ENCODE results near the gene GRIN2C. TPM values are rescaled to one million over a fixed set of nuclear protein-coding genes. Genes with fewer than 3 reads are reported as not detected.
A peak's percentile ranks its signal among the peaks of the same experiment; 100 is the strongest.

The GRIN2C gene
- total RNA-seq, 1 donor from 2014 or later = 1.0 TPM

- no peak for FAIRE-seq
Observed at GRCh38 chr17:74874615-74875037, 14.9 kb upstream of the GRIN2C start.

GRCh38 chr17:74873874-74874614 lies 14.4 kb upstream of the GRIN2C start:
- no peak for DNase-seq (ENCODE audit: low read depth)
- Mint-ChIP-seq H3K36me3 (ENCODE audit: low read depth, unreplicated experiment) (peaks cover 10% of the 10 kb centered on the region), H3K4me3 (ENCODE audit: unreplicated experiment) (peak overlapping the region; percentile 94), H3K27me3 (ENCODE audit: low read depth, unreplicated experiment) (peaks cover 5% of the 10 kb centered on the region), H3K27ac (ENCODE audit: unreplicated experiment) (peak overlapping the region; percentile 96), H3K9me3 (ENCODE audit: unreplicated experiment) (no peaks in the 10 kb centered on the region), H3K4me1 (ENCODE audit: low read depth, unreplicated experiment) (peaks cover 7% of the 10 kb centered on the region)
- Histone ChIP-seq H3K4me3 (ENCODE audit: insufficient read depth, low read depth, low read length) (peak overlapping the region; percentile 79), H4K20me1 (ENCODE audit: insufficient read depth, low read length) (peaks cover 6% of the 10 kb centered on the region), H3K79me2 (ENCODE audit: insufficient read depth, low read length) (peaks cover 9% of the 10 kb centered on the region), H3K9ac (ENCODE audit: low read length) (peak overlapping the region; percentile 90), H2AFZ (ENCODE audit: low read depth, low read length) (peak overlapping the region; percentile 95), H3K27ac (ENCODE audit: low read depth, low read length) (peak overlapping the region; percentile 89), H3K9me3 (ENCODE audit: insufficient read depth, low read depth, low read length) (no peaks in the 10 kb centered on the region), H3K36me3 (ENCODE audit: insufficient read depth, low read length) (no peaks in the 10 kb centered on the region), H3K4me1 (ENCODE audit: insufficient read depth, low read length) (peaks cover 13% of the 10 kb centered on the region), H3K4me2 (ENCODE audit: low read length) (peak overlapping the region; percentile 92), H3K27me3 (ENCODE audit: insufficient read depth, low read length) (no peaks in the 10 kb centered on the region)
- TF ChIP-seq EZH2 (IDR thresholded peaks at IDR 0.05; ENCODE audit: insufficient read depth, low read length) = no peak
- no peak for TF ChIP-seq CTCF (IDR thresholded peaks at IDR 0.05; ENCODE audit: insufficient read depth, low read depth, low read length)
- no peak for FAIRE-seq

More at GRCh38 chr17:74874615-74875037, 14.9 kb upstream of the GRIN2C start:
- Histone ChIP-seq H3K79me2 (ENCODE audit: insufficient read depth, low read length) (peaks cover 9% of the 10 kb centered on the region), H3K9me3 (ENCODE audit: insufficient read depth, low read depth, low read length) (no peaks in the 10 kb centered on the region), H4K20me1 (ENCODE audit: insufficient read depth, low read length) (peaks cover 1% of the 10 kb centered on the region), H3K4me1 (ENCODE audit: insufficient read depth, low read length) (peaks cover 13% of the 10 kb centered on the region), H3K4me2 (ENCODE audit: low read length) (no peak overlapping the region), H3K9ac (ENCODE audit: low read length) (no peak overlapping the region), H3K36me3 (ENCODE audit: insufficient read depth, low read length) (no peaks in the 10 kb centered on the region), H3K4me3 (ENCODE audit: insufficient read depth, low read depth, low read length) (no peak overlapping the region), H3K27ac (ENCODE audit: low read depth, low read length) (no peak overlapping the region), H2AFZ (ENCODE audit: low read depth, low read length) (no peak overlapping the region), H3K27me3 (ENCODE audit: insufficient read depth, low read length) (no peaks in the 10 kb centered on the region)
- Mint-ChIP-seq H3K36me3 (ENCODE audit: low read depth, unreplicated experiment) (peaks cover 6% of the 10 kb centered on the region), H3K27me3 (ENCODE audit: low read depth, unreplicated experiment) (peaks cover 8% of the 10 kb centered on the region), H3K27ac (ENCODE audit: unreplicated experiment) (no peak overlapping the region), H3K4me1 (ENCODE audit: low read depth, unreplicated experiment) (peaks cover 7% of the 10 kb centered on the region), H3K9me3 (ENCODE audit: unreplicated experiment) (no peaks in the 10 kb centered on the region), H3K4me3 (ENCODE audit: unreplicated experiment) (no peak overlapping the region)
- no peak for TF ChIP-seq EZH2 (IDR thresholded peaks at IDR 0.05; ENCODE audit: insufficient read depth, low read length)
- TF ChIP-seq CTCF (IDR thresholded peaks at IDR 0.05; ENCODE audit: insufficient read depth, low read depth, low read length) = no peak
- no peak for DNase-seq (ENCODE audit: low read depth)
